Measurements from ENCODE around the gene NFAT5.

The NFAT5 gene

DNA sequence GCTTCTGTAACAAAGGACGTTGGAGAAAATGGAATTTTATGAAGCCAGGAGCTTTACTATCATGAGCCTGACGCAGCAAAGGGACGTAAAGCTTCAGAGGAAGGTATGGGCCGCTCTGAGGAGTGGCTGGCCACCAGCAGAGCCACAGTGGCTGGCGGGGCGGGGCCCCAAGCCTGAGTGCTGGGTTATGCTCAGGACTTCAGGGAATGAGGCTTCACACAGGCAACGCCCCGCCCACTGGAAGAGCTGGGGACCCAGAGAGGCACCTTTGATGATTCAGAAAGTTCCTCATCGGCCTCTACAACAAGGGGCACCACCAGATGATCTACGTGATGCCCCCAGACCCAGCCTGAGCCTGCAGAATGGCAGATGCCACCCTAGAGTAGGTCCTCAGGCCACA lies 180.2 kb downstream of the NFAT5 start:
- no peak for DNase-seq

DNA sequence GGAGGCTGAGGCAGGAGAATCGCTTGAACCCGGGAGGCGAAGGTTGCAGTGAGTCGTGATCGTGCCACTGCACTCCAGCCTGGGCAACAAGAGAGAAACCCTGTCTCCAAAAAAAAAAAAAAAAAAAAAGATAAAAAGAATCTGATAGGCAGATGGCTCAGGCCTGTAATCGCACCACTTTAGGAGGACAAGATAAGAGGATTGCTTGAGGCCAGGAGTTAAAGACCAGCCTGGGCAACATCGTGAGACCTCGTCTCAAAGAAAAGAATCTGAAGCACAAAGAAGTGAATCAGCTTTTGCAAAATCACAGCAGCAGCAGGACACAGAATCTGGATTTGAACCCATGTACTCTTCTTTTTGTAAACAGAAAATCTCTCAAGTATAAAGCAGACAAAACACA lies 181.3 kb downstream of the NFAT5 start:
- DNase-seq = no peak

DNA sequence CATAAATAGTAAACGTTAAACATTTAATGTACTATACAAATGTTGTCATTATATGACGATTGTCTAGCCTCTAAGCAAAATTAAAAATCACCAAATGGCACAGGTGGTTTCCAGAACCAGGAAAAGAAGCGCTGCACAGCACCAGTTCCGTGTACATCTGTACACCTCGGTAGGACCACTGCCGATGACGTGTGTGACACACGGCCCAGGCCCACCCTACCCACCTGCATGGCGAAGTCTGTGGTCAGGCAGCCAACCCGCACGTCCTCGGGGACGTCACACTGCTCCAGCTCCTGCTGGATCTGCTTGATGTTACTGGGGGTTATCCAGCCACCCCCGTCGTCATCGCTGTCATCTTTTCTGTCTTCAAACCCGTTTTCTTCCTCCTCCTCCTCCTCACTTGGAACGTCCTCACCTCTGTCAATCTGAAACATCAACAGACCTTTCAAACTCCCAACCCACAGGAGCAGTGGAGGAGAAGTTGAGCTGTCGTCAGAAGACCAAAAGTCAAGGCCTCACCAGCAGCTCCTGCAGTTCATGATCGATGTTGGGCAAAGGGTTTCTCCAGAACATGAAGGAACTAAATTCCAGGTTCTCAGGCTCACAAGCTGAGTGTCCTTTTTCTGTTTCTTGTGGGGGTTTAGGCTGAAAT lies 183.1 kb downstream of the NFAT5 start:
- DNase-seq = no peak

DNA sequence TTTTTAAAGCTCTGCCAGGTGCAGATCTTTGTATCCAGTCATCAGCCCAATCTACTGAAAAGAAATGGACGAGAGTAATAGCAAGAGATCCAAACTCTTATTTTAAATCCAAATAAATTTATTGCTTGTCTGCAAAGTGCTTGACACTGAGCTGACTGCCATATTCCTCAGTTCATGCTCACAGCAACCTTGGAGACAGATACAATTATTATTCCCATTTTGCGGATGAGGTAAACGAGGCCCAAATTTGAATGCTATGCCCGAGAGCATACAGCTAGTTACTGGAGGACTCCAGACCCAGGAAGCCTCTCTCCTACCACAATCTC lies 188.3 kb downstream of the NFAT5 start:
- DNase-seq = no peak

All from EL (cell line).